Measurements from ENCODE around the gene NEMP1.

The NEMP1 gene

GRCh38 chr12:57107456-57108155 lies 29.0 kb upstream of the NEMP1 start:
- no peak for DNase-seq

- no peak for DNase-seq
Observed at GRCh38 chr12:57106021-57106708, 27.6 kb upstream of the NEMP1 start.

GRCh38 chr12:57105011-57105753 lies 26.6 kb upstream of the NEMP1 start:
- no peak for DNase-seq

- no peak for DNase-seq
Observed at GRCh38 chr12:57104292-57104910, 25.8 kb upstream of the NEMP1 start.

GRCh38 chr12:57103856-57104255 lies 25.3 kb upstream of the NEMP1 start:
- DNase-seq: no peak

- DNase-seq: no peak
Observed at GRCh38 chr12:57101892-57102695, 23.5 kb upstream of the NEMP1 start.

- DNase-seq: no peak
Observed at GRCh38 chr12:57099766-57100165, 21.2 kb upstream of the NEMP1 start.

GRCh38 chr12:57099047-57099714 lies 20.6 kb upstream of the NEMP1 start:
- DNase-seq: no peak

- DNase-seq: no peak
Observed at GRCh38 chr12:57098546-57098945, 20.0 kb upstream of the NEMP1 start.

- no peak for DNase-seq
Observed at GRCh38 chr12:57097554-57097835, 18.9 kb upstream of the NEMP1 start.

GRCh38 chr12:57096748-57097553 lies 18.4 kb upstream of the NEMP1 start:
- no peak for DNase-seq

GRCh38 chr12:57096099-57096572 lies 17.5 kb upstream of the NEMP1 start:
- no peak for DNase-seq

- DNase-seq: no peak
Observed at GRCh38 chr12:57095440-57095839, 16.8 kb upstream of the NEMP1 start.

GRCh38 chr12:57094208-57095160 lies 15.9 kb upstream of the NEMP1 start:
- no peak for DNase-seq

GRCh38 chr12:57093415-57094207 lies 15.0 kb upstream of the NEMP1 start:
- DNase-seq: peak; percentile 11 to 59 (median 37)

GRCh38 chr12:57092876-57093414 lies 14.4 kb upstream of the NEMP1 start:
- DNase-seq: no peak

GRCh38 chr12:57092529-57092862 lies 13.9 kb upstream of the NEMP1 start:
- DNase-seq: no peak

GRCh38 chr12:57091638-57092528 lies 13.3 kb upstream of the NEMP1 start:
- DNase-seq: no peak

Data from activated CD4-positive, CD25-positive, alpha-beta regulatory T cell (primary cell).